Neural progenitor cell (in vitro differentiated cells): Measurements from ENCODE around the gene RNF111. TPM values are rescaled to one million over a fixed set of nuclear protein-coding genes. Genes with fewer than 3 reads are reported as not detected.

Experiments used
- DNase-seq: peaks from one replicate; pipeline ENCODE4 v3.0.0-alpha.2; 2016; ENCODE audit warnings: low spot score
- H2AFZ ChIP-seq: fragments of 200-600 bp; sonication (generic); replicated peaks from 2 replicates; pipeline ENCODE4 v1.6.1; 2016; ENCODE audit warnings: antibody characterized with exemption
- H3F3A ChIP-seq: fragments of 200-600 bp; sonication (generic); 2 replicates; pipeline ENCODE4 v1.6.1; 2016; ENCODE audit warnings: antibody characterized with exemption, low read depth
- H3K27ac ChIP-seq: fragments of 200-600 bp; sonication (generic); 2 replicates; pipeline ENCODE4 v1.5.1; 2016; ENCODE audit warnings: mild to moderate bottlenecking
- H3K27me3 ChIP-seq: fragments of 200-600 bp; sonication (generic); 2 replicates; pipeline ENCODE4 v1.6.1; 2016; ENCODE audit warnings: mild to moderate bottlenecking, moderate library complexity
- H3K36me3 ChIP-seq: fragments of 200-600 bp; sonication (generic); 2 replicates; pipeline ENCODE4 v1.5.1; 2016
- H3K4me1 ChIP-seq: fragments of 200-600 bp; sonication (generic); 2 replicates; pipeline ENCODE4 v1.6.1; 2016; ENCODE audit warnings: mixed run types
- H3K4me2 ChIP-seq: fragments of 200-600 bp; sonication (generic); 2 replicates; pipeline ENCODE4 v1.6.1; 2016
- H3K4me3 ChIP-seq: fragments of 200-600 bp; sonication (generic); 2 replicates; pipeline ENCODE4 v1.5.1; 2016
- H3K79me2 ChIP-seq: fragments of 200-600 bp; sonication (generic); 2 replicates; pipeline ENCODE4 v1.6.1; 2016; ENCODE audit warnings: low read depth
- H3K9ac ChIP-seq: fragments of 200-600 bp; sonication (generic); 2 replicates; pipeline ENCODE4 v1.6.1; 2016
- H3K9me3 ChIP-seq: fragments of 200-600 bp; sonication (generic); 2 replicates; pipeline ENCODE4 v1.5.1; 2016; ENCODE audit warnings: low read depth
- H4K20me1 ChIP-seq: fragments of 200-600 bp; sonication (generic); 2 replicates; pipeline ENCODE4 v1.6.1; 2016; ENCODE audit warnings: low read depth
- H3K27ac Mint-ChIP-seq: 3 replicates; pipeline ENCODE4 v1.8.0; 2021; ENCODE audit warnings: mixed read lengths
- H3K27me3 Mint-ChIP-seq: 2 replicates; pipeline ENCODE4 v1.8.0; 2022; ENCODE audit warnings: low read depth, mild to moderate bottlenecking, inconsistent platforms, moderate library complexity, mixed read lengths; ENCODE audit not compliant: insufficient read depth
- H3K36me3 Mint-ChIP-seq: 3 replicates; pipeline ENCODE4 v1.8.0; 2021; ENCODE audit warnings: mixed read lengths
- H3K4me1 Mint-ChIP-seq: 3 replicates; pipeline ENCODE4 v1.8.0; 2021; ENCODE audit warnings: mixed read lengths
- H3K4me3 Mint-ChIP-seq: 3 replicates; pipeline ENCODE4 v1.8.0; 2021; ENCODE audit warnings: mild to moderate bottlenecking, moderate library complexity, mixed read lengths
- H3K9me3 Mint-ChIP-seq: 3 replicates; pipeline ENCODE4 v1.8.0; 2020; ENCODE audit warnings: mixed read lengths
- EZH2 ChIP-seq: fragments of 200-600 bp; sonication (generic); IDR thresholded peaks from 2 replicates; pipeline ENCODE4 v1.6.1; 2017; ENCODE audit warnings: antibody characterized with exemption, mild to moderate bottlenecking, moderate library complexity
- EZH2phosphoT487 ChIP-seq: fragments of 200-600 bp; sonication (generic); IDR thresholded peaks from 2 replicates; pipeline ENCODE4 v1.6.1; 2017; ENCODE audit warnings: antibody characterized with exemption
- total RNA-seq: library from RNA; depleted of rRNA; stranded (reverse); fragments of >200 nt; gene quantifications from 2 replicates; pipeline ENCODE4 v1.2.3, GENCODE V29; 2015; ENCODE audit warnings: low replicate concordance
- TF ChIP-seq, protein P1 (sequence below): fragments of 200-600 bp; sonication (generic); IDR thresholded peaks from 2 replicates; pipeline ENCODE4 v1.5.1; 2017; ENCODE audit warnings: antibody characterized with exemption, mild to moderate bottlenecking

Gene RNF111
- total RNA-seq, 1 donor from 2014 or later = 32.3 TPM

DNA sequence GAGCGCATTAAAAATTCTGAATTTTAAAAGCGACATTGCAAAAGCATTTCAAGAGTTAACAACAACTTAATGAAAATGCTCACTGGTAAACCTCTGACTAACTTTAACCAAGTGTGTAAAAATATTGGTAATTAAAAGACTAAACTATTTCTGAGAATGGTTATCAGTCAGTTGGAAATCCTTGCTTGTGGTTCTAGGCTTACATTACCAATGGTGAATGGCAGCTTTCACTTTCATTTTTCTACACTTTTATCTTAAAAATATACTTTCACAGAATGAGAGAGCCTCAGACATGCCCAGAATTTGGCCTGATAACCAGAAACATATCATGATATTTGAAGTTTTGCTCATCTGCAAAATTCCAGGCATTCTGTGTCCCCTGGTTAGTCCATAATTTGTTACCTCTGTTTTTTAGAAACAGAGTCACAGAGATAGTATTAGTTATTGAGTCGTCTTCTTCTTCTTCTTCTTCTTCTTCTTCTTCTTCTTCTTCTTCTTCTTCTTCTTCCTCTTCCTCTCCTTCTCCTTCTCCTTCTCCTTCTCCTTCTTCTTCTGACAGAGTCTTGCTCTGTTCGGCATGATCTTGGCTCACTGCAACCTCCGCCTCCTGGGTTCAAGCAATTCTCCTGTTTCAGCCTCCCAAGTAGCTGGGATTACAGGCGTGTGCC lies 5.5 kb upstream of the RNF111 start:
- no peaks in the 10 kb centered on the region for H3K4me1 Mint-ChIP-seq
- H3K9me3 Mint-ChIP-seq = no peaks in the 10 kb centered on the region
- H3K27me3 Mint-ChIP-seq = peaks cover 2% of the 10 kb centered on the region
- Histone ChIP-seq H3K4me1 (no peaks in the 10 kb centered on the region), H3F3A (no peaks in the 10 kb centered on the region), H4K20me1 (no peaks in the 10 kb centered on the region), H3K27ac (no peak overlapping the region), H3K36me3 (no peaks in the 10 kb centered on the region), H3K27me3 (peaks cover 14% of the 10 kb centered on the region), H3K4me3 (no peak overlapping the region), H3K79me2 (no peaks in the 10 kb centered on the region), H2AFZ (no peak overlapping the region), H3K4me2 (no peak overlapping the region), H3K9me3 (no peaks in the 10 kb centered on the region), H3K9ac (no peak overlapping the region)
- DNase-seq = no peak
- TF ChIP-seq, protein P1, sequence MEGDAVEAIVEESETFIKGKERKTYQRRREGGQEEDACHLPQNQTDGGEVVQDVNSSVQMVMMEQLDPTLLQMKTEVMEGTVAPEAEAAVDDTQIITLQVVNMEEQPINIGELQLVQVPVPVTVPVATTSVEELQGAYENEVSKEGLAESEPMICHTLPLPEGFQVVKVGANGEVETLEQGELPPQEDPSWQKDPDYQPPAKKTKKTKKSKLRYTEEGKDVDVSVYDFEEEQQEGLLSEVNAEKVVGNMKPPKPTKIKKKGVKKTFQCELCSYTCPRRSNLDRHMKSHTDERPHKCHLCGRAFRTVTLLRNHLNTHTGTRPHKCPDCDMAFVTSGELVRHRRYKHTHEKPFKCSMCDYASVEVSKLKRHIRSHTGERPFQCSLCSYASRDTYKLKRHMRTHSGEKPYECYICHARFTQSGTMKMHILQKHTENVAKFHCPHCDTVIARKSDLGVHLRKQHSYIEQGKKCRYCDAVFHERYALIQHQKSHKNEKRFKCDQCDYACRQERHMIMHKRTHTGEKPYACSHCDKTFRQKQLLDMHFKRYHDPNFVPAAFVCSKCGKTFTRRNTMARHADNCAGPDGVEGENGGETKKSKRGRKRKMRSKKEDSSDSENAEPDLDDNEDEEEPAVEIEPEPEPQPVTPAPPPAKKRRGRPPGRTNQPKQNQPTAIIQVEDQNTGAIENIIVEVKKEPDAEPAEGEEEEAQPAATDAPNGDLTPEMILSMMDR = no peak
- TF ChIP-seq EZH2 (no peak), EZH2phosphoT487 (no peak)
- H3K4me3 Mint-ChIP-seq = no peak overlapping the region
- no peak overlapping the region for H3K27ac Mint-ChIP-seq
- H3K36me3 Mint-ChIP-seq = no peaks in the 10 kb centered on the region

GRCh38 chr15:58983261-58983660 lies 4.2 kb upstream of the RNF111 start:
- Histone ChIP-seq H3K4me2 (no peak overlapping the region), H4K20me1 (peaks cover 2% of the 10 kb centered on the region), H3K27ac (no peak overlapping the region), H3K4me1 (no peaks in the 10 kb centered on the region), H3K9ac (no peak overlapping the region), H3F3A (peaks cover 7% of the 10 kb centered on the region), H3K9me3 (no peaks in the 10 kb centered on the region), H3K4me3 (no peak overlapping the region), H3K27me3 (peaks cover 14% of the 10 kb centered on the region), H2AFZ (no peak overlapping the region), H3K79me2 (peaks cover 3% of the 10 kb centered on the region), H3K36me3 (no peaks in the 10 kb centered on the region)
- Mint-ChIP-seq H3K36me3 (no peaks in the 10 kb centered on the region), H3K4me3 (no peak overlapping the region), H3K4me1 (peaks cover 5% of the 10 kb centered on the region), H3K27ac (no peak overlapping the region), H3K9me3 (no peaks in the 10 kb centered on the region), H3K27me3 (peaks cover 2% of the 10 kb centered on the region)
- no peak for TF ChIP-seq EZH2
- TF ChIP-seq EZH2phosphoT487 = no peak
- TF ChIP-seq, protein P1 = no peak
- no peak for DNase-seq

DNA sequence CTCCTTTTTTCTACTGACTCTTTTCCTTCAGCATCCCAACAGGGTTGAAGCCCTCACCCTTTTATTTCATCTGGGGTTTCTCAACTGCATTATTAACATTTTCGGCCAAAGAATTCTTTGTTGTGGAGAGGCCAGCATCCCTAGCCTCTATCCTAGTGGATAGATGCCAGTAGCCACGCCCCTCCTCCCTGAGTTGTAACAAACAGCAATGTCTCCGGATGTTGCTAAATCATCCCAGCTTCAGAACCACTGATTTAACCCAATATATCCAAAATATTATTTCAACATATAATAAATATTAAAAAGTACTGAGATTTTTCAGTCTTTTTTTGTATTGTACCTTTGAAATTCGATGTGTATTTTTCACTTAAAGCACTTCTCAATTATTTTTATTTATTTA lies 2.0 kb upstream of the RNF111 start:
- peaks cover 11% of the 10 kb centered on the region for H3F3A ChIP-seq
- Mint-ChIP-seq H3K27me3 (peaks cover 2% of the 10 kb centered on the region), H3K27ac (no peak overlapping the region), H3K36me3 (no peaks in the 10 kb centered on the region), H3K9me3 (no peaks in the 10 kb centered on the region), H3K4me3 (no peak overlapping the region), H3K4me1 (peaks cover 23% of the 10 kb centered on the region)
- TF ChIP-seq, protein P1 = no peak
- TF ChIP-seq EZH2phosphoT487 = no peak
- TF ChIP-seq EZH2 = no peak
- no peak overlapping the region for H3K4me2 ChIP-seq
- DNase-seq = peak; percentile 27
- peaks cover 14% of the 10 kb centered on the region for H3K27me3 ChIP-seq
- no peak overlapping the region for H3K27ac ChIP-seq
- peaks cover 23% of the 10 kb centered on the region for H4K20me1 ChIP-seq
- no peak overlapping the region for H2AFZ ChIP-seq
- no peaks in the 10 kb centered on the region for H3K9me3 ChIP-seq
- H3K9ac ChIP-seq = no peak overlapping the region
- peaks cover 25% of the 10 kb centered on the region for H3K79me2 ChIP-seq
- H3K4me3 ChIP-seq = no peak overlapping the region
- no peaks in the 10 kb centered on the region for H3K36me3 ChIP-seq
- H3K4me1 ChIP-seq = peaks cover 13% of the 10 kb centered on the region
